Measurements from ENCODE around the gene PRSS36. TPM values are rescaled to one million over a fixed set of nuclear protein-coding genes. Genes with fewer than 3 reads are reported as not detected.

The PRSS36 gene
- total RNA-seq, 1 experiment from 2014 or later: 0.41 TPM

DNA sequence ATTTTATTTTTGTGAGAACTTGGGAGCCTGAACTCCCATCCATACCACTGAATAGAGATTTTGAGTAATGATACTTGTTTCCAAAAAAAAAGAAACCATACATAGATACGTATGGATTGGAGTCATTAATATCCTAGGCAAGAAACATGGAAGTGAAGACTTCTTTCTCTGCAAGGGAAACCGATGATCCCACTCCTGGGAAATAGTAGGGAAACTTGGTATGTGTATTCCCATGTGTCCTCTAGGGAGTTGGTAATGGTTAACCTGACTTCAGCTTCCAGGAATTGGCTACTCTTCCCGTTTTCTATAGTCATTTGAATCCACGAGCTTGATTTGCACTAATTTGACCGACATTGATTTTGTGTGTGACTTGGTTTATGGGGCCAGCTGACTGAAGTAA is 35.5 kb upstream of the PRSS36 start:
- no peaks in the 10 kb centered on the region for H3K27me3 ChIP-seq (replicated peaks; ENCODE audit: insufficient read depth, low read depth, low read length, poor library complexity)
- TF ChIP-seq EZH2 (IDR thresholded peaks at IDR 0.05; ENCODE audit: borderline replicate concordance, low read depth, low read length, poor library complexity, severe bottlenecking): no peak
- TF ChIP-seq, protein P1, sequence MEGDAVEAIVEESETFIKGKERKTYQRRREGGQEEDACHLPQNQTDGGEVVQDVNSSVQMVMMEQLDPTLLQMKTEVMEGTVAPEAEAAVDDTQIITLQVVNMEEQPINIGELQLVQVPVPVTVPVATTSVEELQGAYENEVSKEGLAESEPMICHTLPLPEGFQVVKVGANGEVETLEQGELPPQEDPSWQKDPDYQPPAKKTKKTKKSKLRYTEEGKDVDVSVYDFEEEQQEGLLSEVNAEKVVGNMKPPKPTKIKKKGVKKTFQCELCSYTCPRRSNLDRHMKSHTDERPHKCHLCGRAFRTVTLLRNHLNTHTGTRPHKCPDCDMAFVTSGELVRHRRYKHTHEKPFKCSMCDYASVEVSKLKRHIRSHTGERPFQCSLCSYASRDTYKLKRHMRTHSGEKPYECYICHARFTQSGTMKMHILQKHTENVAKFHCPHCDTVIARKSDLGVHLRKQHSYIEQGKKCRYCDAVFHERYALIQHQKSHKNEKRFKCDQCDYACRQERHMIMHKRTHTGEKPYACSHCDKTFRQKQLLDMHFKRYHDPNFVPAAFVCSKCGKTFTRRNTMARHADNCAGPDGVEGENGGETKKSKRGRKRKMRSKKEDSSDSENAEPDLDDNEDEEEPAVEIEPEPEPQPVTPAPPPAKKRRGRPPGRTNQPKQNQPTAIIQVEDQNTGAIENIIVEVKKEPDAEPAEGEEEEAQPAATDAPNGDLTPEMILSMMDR (conservative IDR thresholded peaks at IDR 0.05; ENCODE audit: low read depth, low read length): no peak
- BruUV-seq (replicated peaks): no TSS peak
- H3K4me3 ChIP-seq (ENCODE audit: low read depth, low read length, poor library complexity, severe bottlenecking): no peak overlapping the region
- intact Hi-C loops (cut with micrococcal nuclease; ENCODE audit: unreplicated experiment): no loop called here
- DNase-seq (ENCODE audit: low spot score): no peak
- H3K4me1 ChIP-seq (ENCODE audit: insufficient read depth, low read length, poor library complexity, severe bottlenecking): peaks cover 18% of the 10 kb centered on the region
- peaks cover 96% of the 10 kb centered on the region for H3K36me3 ChIP-seq (ENCODE audit: insufficient read depth, low read length, poor library complexity, severe bottlenecking)
- H3K9me3 ChIP-seq (ENCODE audit: low read depth, low read length, poor library complexity, severe bottlenecking): no peaks in the 10 kb centered on the region
- no peak overlapping the region for H3K27ac ChIP-seq (ENCODE audit: low read depth, low read length, poor library complexity, severe bottlenecking)
- ChIA-PET POLR2A (ENCODE audit: low non-redundant PET) (no interaction called here), CTCF (no interaction called here)

DNA sequence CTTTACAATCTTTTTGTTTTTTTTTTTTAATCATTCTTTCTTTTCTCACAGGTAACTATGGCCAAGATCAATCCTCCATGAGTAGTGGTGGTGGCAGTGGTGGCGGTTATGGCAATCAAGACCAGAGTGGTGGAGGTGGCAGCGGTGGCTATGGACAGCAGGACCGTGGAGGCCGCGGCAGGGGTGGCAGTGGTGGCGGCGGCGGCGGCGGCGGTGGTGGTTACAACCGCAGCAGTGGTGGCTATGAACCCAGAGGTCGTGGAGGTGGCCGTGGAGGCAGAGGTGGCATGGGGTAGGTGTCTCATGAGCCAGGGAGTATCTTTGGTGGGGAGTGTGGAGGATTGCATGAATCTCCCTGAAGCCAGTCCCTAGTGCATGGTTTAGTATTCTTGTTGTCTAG is 35.0 kb upstream of the PRSS36 start:
- intact Hi-C loops (cut with micrococcal nuclease; ENCODE audit: unreplicated experiment): no loop called here
- CTCF ChIA-PET: no interaction called here
- Histone ChIP-seq H3K4me1 (ENCODE audit: insufficient read depth, low read length, poor library complexity, severe bottlenecking) (peaks cover 18% of the 10 kb centered on the region), H3K9me3 (ENCODE audit: low read depth, low read length, poor library complexity, severe bottlenecking) (no peaks in the 10 kb centered on the region), H3K4me3 (ENCODE audit: low read depth, low read length, poor library complexity, severe bottlenecking) (no peak overlapping the region), H3K36me3 (ENCODE audit: insufficient read depth, low read length, poor library complexity, severe bottlenecking) (peaks cover 92% of the 10 kb centered on the region), H3K27me3 (replicated peaks; ENCODE audit: insufficient read depth, low read depth, low read length, poor library complexity) (no peaks in the 10 kb centered on the region), H3K27ac (ENCODE audit: low read depth, low read length, poor library complexity, severe bottlenecking) (no peak overlapping the region)
- DNase-seq (ENCODE audit: low spot score): no peak
- POLR2A ChIA-PET (ENCODE audit: low non-redundant PET): no interaction called here
- TF ChIP-seq, protein P1 (conservative IDR thresholded peaks at IDR 0.05; ENCODE audit: low read depth, low read length): no peak
- no peak for TF ChIP-seq EZH2 (IDR thresholded peaks at IDR 0.05; ENCODE audit: borderline replicate concordance, low read depth, low read length, poor library complexity, severe bottlenecking)
- BruUV-seq (replicated peaks): no TSS peak

DNA sequence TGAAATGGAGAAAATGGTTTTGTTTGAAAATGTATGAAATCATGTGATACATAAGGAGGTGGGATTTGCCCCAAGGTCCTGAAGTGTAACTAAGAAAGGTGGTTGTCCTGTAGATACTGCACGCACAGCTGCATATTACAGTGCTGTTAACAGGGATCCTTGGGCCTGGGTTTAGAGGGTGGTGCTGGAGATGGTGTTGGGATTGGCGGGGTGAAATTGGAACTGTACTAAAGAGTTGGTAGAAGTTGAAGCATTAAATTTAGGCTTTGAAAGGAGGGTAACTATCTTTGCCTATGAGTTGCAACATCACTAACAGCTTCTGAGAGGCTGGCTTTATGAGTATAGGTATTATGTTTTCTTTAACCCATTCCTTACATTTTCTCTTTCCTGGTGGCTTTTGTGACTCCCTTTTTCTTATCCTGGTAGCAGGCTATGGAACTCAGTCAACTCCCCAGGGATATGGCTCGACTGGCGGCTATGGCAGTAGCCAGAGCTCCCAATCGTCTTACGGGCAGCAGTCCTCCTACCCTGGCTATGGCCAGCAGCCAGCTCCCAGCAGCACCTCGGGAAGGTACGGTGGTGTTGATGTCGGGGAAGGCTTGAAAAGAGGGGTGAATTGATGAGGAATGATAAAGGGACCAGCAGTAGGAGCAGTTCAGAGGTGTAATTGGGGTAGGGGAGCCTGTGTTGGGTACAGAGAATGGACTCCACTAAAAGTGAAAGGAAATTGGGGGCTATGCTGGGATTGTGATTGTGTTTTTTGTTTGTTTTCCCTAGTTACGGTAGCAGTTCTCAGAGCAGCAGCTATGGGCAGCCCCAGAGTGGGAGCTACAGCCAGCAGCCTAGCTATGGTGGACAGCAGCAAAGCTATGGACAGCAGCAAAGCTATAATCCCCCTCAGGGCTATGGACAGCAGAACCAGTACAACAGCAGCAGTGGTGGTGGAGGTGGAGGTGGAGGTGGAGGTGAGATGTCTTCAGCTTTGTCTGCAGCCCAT is 33.9 kb upstream of the PRSS36 start:
- ChIA-PET POLR2A (ENCODE audit: low non-redundant PET) (interaction anchor here (0.5 kb wide), 1 partner anchor 19 kb away, joined by 8 read pairs; no protein-coding TSS in a partner anchor), CTCF (no interaction called here)
- Histone ChIP-seq H3K4me3 (ENCODE audit: low read depth, low read length, poor library complexity, severe bottlenecking) (peak overlapping the region; percentile 88), H3K27ac (ENCODE audit: low read depth, low read length, poor library complexity, severe bottlenecking) (no peak overlapping the region), H3K4me1 (ENCODE audit: insufficient read depth, low read length, poor library complexity, severe bottlenecking) (peaks cover 18% of the 10 kb centered on the region), H3K36me3 (ENCODE audit: insufficient read depth, low read length, poor library complexity, severe bottlenecking) (peaks cover 80% of the 10 kb centered on the region), H3K9me3 (ENCODE audit: low read depth, low read length, poor library complexity, severe bottlenecking) (no peaks in the 10 kb centered on the region), H3K27me3 (replicated peaks; ENCODE audit: insufficient read depth, low read depth, low read length, poor library complexity) (no peaks in the 10 kb centered on the region)
- DNase-seq (ENCODE audit: low spot score): no peak
- no TSS peak for BruUV-seq (replicated peaks)
- intact Hi-C loops (cut with micrococcal nuclease; ENCODE audit: unreplicated experiment): no loop called here
- TF ChIP-seq, protein P1 (conservative IDR thresholded peaks at IDR 0.05; ENCODE audit: low read depth, low read length): no peak
- no peak for TF ChIP-seq EZH2 (IDR thresholded peaks at IDR 0.05; ENCODE audit: borderline replicate concordance, low read depth, low read length, poor library complexity, severe bottlenecking)

Data from A673 (cell line).